AG04449 (cell line): ENCODE measurements around the gene MXRA8.

ENCODE experiments used
- CTCF ChIA-PET: fragments of 350-600 bp; formaldehyde crosslinking; extraction: SDS; loops from one replicate; lab custom pipeline; 2021; ENCODE audit warnings: antibody characterized with exemption; lab: Yijun Ruan, JAX
- POLR2A ChIA-PET: fragments of 400-600, 350-600 bp; formaldehyde crosslinking; extraction: SDS; loops from one replicate; lab custom pipeline; 2020; ENCODE audit warnings: antibody characterized with exemption, inconsistent platforms; lab: Yijun Ruan, JAX
- DNase-seq: peaks from one replicate; pipeline ENCODE4 v3.0.0-alpha.2; 2010; ENCODE audit warnings: low read depth, low spot score
- H3K4me3 ChIP-seq: 2 replicates; pipeline ENCODE4 v1.5.1; 2011; ENCODE audit warnings: low read depth, mild to moderate bottlenecking, control low read depth, low read length
- CTCF ChIP-seq: IDR thresholded peaks from one replicate; pipeline ENCODE4 v1.5.1; 2011; ENCODE audit warnings: mild to moderate bottlenecking, moderate library complexity, low read length, control low read depth, inconsistent platforms; ENCODE audit not compliant: insufficient read depth; ENCODE audit errors: missing control alignments

MXRA8 gene

GRCh38 chr1:1394116-1394515 is 35.8 kb upstream of the MXRA8 start:
- no peak overlapping the region for H3K4me3 ChIP-seq
- no peak for DNase-seq
- ChIA-PET POLR2A (interaction anchor here (8.1 kb wide), 1 partner anchor 18 kb away, joined by 36 read pairs; the partner anchor contains the start of gene AURKAIP1), CTCF (no interaction called here)
- TF ChIP-seq CTCF: no peak

DNA sequence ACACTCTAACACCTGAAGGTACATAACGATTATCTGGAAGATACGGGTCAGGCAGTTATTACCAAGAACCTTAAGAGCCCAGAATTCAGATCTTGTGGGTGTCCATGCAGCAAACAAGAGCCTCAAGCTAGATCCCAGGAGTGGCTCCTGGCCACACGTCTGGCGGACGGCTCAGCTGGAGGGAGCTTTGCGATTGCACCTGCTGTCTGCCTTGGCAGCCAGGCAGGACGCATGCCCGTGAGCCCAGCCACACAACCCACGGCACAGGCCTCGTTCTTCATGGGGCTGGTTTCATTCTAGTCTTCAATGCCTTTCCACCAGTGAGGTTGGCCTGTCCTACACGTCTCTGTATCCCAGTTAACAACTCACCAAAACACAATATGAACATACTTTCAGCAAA is 35.1 kb upstream of the MXRA8 start:
- POLR2A ChIA-PET: interaction anchor here (8.1 kb wide), 1 partner anchor 18 kb away, joined by 36 read pairs; the partner anchor contains the start of gene AURKAIP1
- DNase-seq: no peak
- no peak overlapping the region for H3K4me3 ChIP-seq
- no peak for TF ChIP-seq CTCF
- CTCF ChIA-PET: interaction anchor here (0.7 kb wide), 1 partner anchor 22 kb away, joined by 3 read pairs; no protein-coding TSS in a partner anchor

DNA sequence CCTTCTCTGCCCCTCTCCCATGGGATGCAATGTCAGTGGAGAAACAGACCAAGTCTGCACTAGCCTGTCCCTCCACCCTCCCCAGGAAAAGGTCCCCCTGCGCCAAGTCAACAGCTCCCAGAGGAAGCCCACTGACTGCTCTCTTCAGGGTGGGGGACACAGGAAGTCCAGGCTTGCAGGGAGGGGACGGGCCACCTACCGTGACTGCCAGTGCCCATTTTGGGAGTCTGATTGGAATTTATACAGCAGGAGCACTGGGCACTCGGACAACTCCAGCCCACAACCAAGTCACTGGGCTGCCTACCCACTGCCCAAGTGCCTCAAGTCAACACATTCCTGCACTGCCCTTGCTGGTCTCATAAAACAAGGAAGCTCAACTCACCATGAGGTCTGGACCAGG is 34.7 kb upstream of the MXRA8 start:
- DNase-seq: no peak
- no peak overlapping the region for H3K4me3 ChIP-seq
- CTCF ChIA-PET: interaction anchor here (0.7 to 9.9 kb wide), 2 partner anchors 7 to 21 kb away, joined by 3 to 66 read pairs; partner anchors contain the start of gene CCNL2
- POLR2A ChIA-PET: interaction anchor here (8.1 kb wide), 1 partner anchor 17 kb away, joined by 36 read pairs; the partner anchor contains the start of gene AURKAIP1
- no peak for TF ChIP-seq CTCF

GRCh38 chr1:1391225-1391624 is 32.9 kb upstream of the MXRA8 start:
- H3K4me3 ChIP-seq: no peak overlapping the region
- no peak for TF ChIP-seq CTCF
- DNase-seq: no peak
- ChIA-PET POLR2A (interaction anchor here (0.6 kb wide), 1 partner anchor 16 kb away, joined by 4 read pairs; the partner anchor contains the start of gene AURKAIP1), CTCF (interaction anchor here (1.1 to 9.9 kb wide), 3 partner anchors 9 to 269 kb away, joined by 3 to 66 read pairs (median 5); partner anchors contain the start of gene CCNL2)

GRCh38 chr1:1390675-1391074 is 32.3 kb upstream of the MXRA8 start:
- DNase-seq: no peak
- ChIA-PET POLR2A (no interaction called here), CTCF (interaction anchor here (9.9 kb wide), 1 partner anchor 10 kb away, joined by 66 read pairs; the partner anchor contains the start of gene CCNL2)
- H3K4me3 ChIP-seq: no peak overlapping the region
- TF ChIP-seq CTCF: no peak

DNA sequence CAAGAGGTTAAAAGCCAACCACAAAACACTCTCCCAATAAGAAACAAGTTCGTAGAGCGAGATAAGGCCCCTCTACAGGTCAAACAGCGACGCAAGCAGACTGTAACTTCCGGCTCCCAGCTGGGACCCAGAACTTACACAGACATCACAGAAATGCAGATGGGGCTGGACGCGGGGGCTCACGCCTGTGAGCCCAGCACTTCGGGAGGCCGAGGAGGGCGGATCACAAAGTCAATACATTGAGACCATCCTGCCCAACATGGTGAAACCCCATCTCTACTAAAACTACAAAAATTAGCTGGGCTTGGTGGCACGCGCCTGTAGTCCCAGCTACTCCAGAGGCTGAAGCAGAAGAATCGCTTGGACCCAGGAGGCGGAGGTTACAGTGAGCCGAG is 29.7 kb upstream of the MXRA8 start:
- DNase-seq: no peak
- ChIA-PET CTCF (interaction anchor here (1.0 to 9.9 kb wide), 5 partner anchors 10 to 16 kb away, joined by 3 to 66 read pairs (median 3); partner anchors contain the start of genes AURKAIP1 and CCNL2), POLR2A (interaction anchor here (1.1 to 2.1 kb wide), 2 partner anchors 11 to 13 kb away, joined by 3 to 7 read pairs; partner anchors contain the start of genes AURKAIP1 and CCNL2)
- TF ChIP-seq CTCF: no peak
- H3K4me3 ChIP-seq: no peak overlapping the region
